GM15510 (cell line): ENCODE results near the gene ZNF222.

ENCODE experiments used
- POLR2A ChIP-seq: IDR thresholded peaks from 3 replicates; pipeline ENCODE4 v1.6.1; 2011; ENCODE audit warnings: borderline replicate concordance; ENCODE audit not compliant: insufficient read length; ENCODE audit errors: extremely low read depth

The ZNF222 gene

GRCh38 chr19:44032001-44032610 is 6.9 kb downstream of the ZNF222 start:
- TF ChIP-seq POLR2A = no peak

- TF ChIP-seq POLR2A = no peak
Observed at GRCh38 chr19:44042147-44042546, 17.0 kb downstream of the ZNF222 start.

DNA sequence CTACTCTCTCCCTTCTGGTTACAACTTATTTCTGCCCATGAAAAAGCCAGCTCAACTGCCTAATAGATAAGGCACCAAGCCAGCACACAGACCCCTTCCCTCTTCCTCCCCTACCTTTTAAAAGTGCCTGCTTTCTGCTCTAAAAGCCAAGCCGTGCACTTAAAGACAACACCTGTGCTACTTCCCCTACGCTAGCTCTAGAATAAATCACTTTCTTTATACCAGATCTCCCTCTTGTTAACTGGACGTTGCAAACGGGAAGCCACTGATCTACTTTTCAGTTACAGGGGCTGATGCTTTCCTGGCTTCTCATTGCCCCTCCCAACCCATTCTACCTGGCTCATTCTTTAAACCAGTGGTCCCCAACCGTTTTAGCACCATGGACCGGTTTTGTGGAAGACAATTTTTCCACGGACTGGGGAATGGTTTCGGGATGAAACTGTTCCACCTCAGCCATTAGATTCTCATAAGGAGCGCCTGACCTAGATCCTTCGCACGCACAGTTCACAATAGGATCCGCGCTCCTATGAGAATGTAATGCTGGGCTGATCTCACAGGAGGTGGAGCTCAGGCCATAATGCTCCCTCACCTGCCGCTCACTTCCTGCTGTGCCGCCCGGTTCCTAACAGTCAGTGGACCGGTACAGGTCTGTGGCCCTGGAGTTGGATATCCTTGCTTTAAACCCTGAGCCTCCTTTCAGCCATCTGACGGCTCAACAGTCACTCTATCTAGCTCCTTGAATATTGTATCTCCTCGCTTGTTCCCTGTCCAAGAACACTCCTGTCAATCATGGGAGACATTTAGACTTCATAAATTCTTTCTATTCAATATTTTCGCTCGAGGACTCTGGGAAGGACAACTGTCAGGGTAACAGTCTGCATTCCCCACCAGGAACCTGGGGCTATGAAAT is 25.8 kb downstream of the ZNF222 start:
- no peak for TF ChIP-seq POLR2A

DNA sequence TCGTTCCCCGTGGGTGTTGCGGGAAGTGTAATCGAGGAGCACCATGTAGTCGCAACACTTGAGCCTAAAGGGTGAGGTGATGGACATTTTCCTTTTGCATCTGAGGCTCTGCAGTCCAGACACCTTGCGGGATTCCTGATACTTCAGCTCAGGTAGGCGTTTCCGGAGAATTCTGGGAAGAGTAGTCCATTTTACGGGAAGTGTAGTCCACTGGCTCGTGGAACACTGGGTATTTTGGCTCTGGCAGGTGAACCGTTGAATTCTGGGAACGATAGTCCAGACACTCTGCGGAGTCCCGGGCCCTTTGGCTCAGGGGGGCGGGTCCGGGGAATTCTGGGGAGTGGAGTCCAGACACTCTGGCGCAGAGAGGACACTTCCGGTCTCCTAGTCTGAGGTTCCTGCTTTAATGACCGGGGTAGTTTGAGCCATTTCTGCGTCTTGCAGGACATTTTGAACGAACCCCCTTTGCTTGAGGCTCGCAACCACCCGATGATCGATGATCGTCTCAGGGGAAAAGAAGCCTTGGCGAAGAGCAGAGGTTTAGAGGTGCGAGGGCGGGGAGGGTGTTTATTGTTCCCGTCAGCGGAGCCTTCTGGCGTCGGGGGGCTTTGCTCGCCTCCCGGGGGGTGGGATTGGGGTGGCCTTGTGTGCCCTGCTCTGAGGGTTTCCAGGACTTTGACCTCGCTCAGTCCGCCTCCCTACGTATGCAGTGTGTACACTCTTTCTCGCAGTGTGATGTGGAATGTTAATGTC is 26.6 kb downstream of the ZNF222 start, which contains the start of gene ZNF223:
ZNF223 (plus strand) TSS at position 387 of the 753 bp plus-strand sequence. CDS start 3,141 bp downstream, outside the sequence.
- TF ChIP-seq POLR2A = no peak

DNA sequence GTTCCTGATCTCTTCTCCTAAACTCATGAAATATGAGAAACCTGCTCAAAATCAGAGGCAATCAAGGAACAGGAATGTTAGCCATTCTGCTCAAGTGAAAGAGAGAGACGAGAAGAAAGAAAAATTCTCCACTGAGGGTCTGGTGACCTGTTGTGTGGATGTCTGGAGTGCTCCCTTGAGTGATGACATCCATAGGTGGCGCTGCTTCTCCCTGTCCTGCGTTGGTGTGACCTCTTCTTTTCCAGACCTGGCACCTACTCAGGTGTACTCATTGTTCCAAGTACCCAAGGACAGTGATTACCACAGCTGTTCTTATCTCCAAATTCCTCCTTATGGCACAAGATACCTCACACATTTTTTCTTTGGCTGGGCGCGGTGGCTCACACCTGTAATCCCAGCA is 30.7 kb downstream of the ZNF222 start:
- TF ChIP-seq POLR2A = no peak

GRCh38 chr19:44059229-44059628 is 34.0 kb downstream of the ZNF222 start:
- no peak for TF ChIP-seq POLR2A

- no peak for TF ChIP-seq POLR2A
Observed at GRCh38 chr19:44061038-44061437, 35.9 kb downstream of the ZNF222 start.

DNA sequence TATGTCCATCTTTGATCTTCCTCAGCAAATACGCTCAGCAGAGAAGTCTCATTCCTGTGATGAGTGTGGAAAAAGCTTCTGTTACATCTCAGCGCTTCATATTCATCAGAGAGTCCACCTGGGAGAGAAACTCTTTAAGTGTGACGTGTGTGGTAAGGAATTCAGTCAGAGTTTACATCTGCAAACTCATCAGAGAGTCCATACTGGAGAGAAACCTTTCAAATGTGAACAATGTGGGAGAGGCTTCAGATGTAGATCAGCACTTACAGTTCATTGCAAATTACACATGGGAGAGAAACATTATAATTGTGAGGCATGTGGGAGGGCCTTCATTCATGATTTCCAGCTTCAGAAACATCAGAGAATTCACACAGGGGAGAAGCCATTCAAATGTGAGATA is 41.1 kb downstream of the ZNF222 start:
- TF ChIP-seq POLR2A = no peak

GRCh38 chr19:44069415-44069814 is 44.2 kb downstream of the ZNF222 start:
- TF ChIP-seq POLR2A = no peak

DNA sequence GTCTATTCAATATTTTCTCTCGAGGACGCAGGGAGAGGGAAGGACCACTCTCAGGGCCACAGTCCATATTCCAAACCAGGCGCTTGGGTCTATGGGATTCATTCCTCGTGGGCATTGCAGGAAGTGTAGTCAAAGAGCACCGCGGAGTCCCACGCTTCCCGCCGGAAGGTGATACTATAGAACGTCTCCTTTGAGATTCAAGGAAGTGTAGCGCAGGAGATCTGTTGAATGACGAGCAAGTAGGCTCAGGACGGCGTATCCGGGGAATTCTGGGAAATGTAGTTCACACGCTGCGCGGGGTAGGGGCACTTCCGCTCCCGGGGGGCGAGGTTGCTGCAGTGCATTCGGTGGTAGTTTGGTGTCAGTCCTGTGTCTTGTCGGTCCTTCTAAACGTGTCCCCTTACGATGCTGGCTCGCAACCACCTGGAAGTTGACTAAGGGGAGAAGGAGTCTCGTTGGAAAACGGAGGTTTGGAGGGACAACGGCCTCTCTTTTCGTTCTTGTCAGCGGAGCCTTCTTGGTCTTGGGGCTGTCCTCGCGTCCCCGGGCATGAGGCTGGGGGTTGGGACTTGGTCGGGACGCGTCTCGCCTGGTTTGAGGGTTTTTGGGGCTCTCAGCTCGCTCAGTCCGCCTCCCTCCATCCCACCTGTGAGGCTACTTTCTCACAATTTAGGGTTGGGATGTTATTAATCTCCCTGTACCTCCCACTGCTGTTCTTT is 46.8 kb downstream of the ZNF222 start, which contains the start of gene ZNF284:
ZNF284 (plus strand) TSS at position 336 of the 719 bp plus-strand sequence. CDS start 4,231 bp downstream, outside the sequence.
- peak; percentile 48 for TF ChIP-seq POLR2A

GRCh38 chr19:44072543-44073401 is 47.6 kb downstream of the ZNF222 start:
- TF ChIP-seq POLR2A = no peak

- no peak for TF ChIP-seq POLR2A
Observed at GRCh38 chr19:44076325-44076724, 51.1 kb downstream of the ZNF222 start.
